ENCODE results near the gene ELAC2. TPM values are rescaled to one million over a fixed set of nuclear protein-coding genes. Genes with fewer than 3 reads are reported as not detected.

The ELAC2 gene
- total and polyA plus RNA-seq, 10 of the 15 experiments (the other 5 are each of a cell fraction or from before 2014, with no cell fraction given), result 5.1 to 146 (median 79.4) TPM

GRCh38 chr17:12973496-12974004, 44.3 kb downstream of the ELAC2 start (continued):
- TF ChIP-seq, protein P1, sequence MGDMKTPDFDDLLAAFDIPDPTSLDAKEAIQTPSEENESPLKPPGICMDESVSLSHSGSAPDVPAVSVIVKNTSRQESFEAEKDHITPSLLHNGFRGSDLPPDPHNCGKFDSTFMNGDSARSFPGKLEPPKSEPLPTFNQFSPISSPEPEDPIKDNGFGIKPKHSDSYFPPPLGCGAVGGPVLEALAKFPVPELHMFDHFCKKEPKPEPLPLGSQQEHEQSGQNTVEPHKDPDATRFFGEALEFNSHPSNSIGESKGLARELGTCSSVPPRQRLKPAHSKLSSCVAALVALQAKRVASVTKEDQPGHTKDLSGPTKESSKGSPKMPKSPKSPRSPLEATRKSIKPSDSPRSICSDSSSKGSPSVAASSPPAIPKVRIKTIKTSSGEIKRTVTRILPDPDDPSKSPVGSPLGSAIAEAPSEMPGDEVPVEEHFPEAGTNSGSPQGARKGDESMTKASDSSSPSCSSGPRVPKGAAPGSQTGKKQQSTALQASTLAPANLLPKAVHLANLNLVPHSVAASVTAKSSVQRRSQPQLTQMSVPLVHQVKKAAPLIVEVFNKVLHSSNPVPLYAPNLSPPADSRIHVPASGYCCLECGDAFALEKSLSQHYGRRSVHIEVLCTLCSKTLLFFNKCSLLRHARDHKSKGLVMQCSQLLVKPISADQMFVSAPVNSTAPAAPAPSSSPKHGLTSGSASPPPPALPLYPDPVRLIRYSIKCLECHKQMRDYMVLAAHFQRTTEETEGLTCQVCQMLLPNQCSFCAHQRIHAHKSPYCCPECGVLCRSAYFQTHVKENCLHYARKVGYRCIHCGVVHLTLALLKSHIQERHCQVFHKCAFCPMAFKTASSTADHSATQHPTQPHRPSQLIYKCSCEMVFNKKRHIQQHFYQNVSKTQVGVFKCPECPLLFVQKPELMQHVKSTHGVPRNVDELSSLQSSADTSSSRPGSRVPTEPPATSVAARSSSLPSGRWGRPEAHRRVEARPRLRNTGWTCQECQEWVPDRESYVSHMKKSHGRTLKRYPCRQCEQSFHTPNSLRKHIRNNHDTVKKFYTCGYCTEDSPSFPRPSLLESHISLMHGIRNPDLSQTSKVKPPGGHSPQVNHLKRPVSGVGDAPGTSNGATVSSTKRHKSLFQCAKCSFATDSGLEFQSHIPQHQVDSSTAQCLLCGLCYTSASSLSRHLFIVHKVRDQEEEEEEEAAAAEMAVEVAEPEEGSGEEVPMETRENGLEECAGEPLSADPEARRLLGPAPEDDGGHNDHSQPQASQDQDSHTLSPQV (IDR thresholded peaks at IDR 0.05), result no peak

DNA sequence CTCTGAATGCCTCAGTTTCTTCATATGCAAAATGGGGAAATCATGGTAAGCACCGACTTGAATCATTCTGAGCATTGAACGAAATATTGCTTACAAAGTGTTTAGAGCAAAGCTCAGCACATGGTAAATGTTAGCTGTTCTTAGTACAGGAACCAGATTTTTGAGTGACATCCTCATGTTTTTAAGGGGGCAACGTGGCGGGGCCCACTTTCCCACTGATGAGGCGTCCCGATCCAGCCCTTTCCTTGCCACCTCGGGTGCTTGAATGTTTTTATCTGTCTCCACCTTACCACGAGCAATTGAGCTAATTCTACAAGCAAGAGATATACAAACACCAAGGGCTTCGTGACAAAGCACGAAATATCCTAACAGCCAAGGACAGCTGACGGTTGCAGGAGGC, 49.9 kb downstream of the ELAC2 start:
- in situ Hi-C loops (cut with MboI), result no loop called here
- H3K4me3 ChIP-seq, result no peak overlapping the region
- 51% methylated on average over 11 of the region's 11 CpGs for WGBS (ENCODE audit: insufficient coverage, insufficient replicate concordance, low lambda C conversion rate, missing lambda C conversion rate)
- intact Hi-C loops (cut with micrococcal nuclease; ENCODE audit: unreplicated experiment), result no loop called here
- POLR2A ChIA-PET, result no interaction called here
- no peaks in the 10 kb centered on the region for H3K27me3 ChIP-seq (replicated peaks in 1 of 2; ENCODE audit: control insufficient read depth in 2 of 2, insufficient read depth in 2 of 2, low read length in 1 of 2)
- H3K27ac ChIP-seq (ENCODE audit: control insufficient read depth, insufficient read depth), result no peak overlapping the region
- no peaks in the 10 kb centered on the region for H3K4me1 ChIP-seq (ENCODE audit: control insufficient read depth, insufficient read depth, low read length)
- SMC1A ChIA-PET (ENCODE audit: uncharacterized antibody, unreplicated experiment), result no interaction called here
- TF ChIP-seq FOXM1 (IDR thresholded peaks at IDR 0.05; ENCODE audit: low read depth, low read length) (no peak), NFIC (IDR thresholded peaks at IDR 0.05; ENCODE audit: low read depth, low read length) (no peak), MXI1 (IDR thresholded peaks at IDR 0.05; ENCODE audit: low read depth, low read length) (no peak), SMC3 (IDR thresholded peaks at IDR 0.05; ENCODE audit: borderline replicate concordance, low read length) (no peak), CHD4 (IDR thresholded peaks at IDR 0.05) (no peak)
- TF ChIP-seq, protein P2, sequence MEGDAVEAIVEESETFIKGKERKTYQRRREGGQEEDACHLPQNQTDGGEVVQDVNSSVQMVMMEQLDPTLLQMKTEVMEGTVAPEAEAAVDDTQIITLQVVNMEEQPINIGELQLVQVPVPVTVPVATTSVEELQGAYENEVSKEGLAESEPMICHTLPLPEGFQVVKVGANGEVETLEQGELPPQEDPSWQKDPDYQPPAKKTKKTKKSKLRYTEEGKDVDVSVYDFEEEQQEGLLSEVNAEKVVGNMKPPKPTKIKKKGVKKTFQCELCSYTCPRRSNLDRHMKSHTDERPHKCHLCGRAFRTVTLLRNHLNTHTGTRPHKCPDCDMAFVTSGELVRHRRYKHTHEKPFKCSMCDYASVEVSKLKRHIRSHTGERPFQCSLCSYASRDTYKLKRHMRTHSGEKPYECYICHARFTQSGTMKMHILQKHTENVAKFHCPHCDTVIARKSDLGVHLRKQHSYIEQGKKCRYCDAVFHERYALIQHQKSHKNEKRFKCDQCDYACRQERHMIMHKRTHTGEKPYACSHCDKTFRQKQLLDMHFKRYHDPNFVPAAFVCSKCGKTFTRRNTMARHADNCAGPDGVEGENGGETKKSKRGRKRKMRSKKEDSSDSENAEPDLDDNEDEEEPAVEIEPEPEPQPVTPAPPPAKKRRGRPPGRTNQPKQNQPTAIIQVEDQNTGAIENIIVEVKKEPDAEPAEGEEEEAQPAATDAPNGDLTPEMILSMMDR (IDR thresholded peaks at IDR 0.05 in 2 of 3, conservative IDR thresholded peaks at IDR 0.05 in 1 of 3; ENCODE audit: control insufficient read depth in 2 of 3, extremely low read depth in 1 of 3, insufficient read depth in 1 of 3, low read depth in 3 of 3, low read length in 3 of 3), result no peak
- ATAC-seq (no peak), FAIRE-seq (no peak), DNase-seq (ENCODE audit: low read depth, low spot score) (no peak)
- RAD21 ChIA-PET (ENCODE audit: unreplicated experiment), result no interaction called here
- BruUV-seq (replicated peaks), result no TSS peak
- H3K9ac ChIP-seq (ENCODE audit: control insufficient read depth, insufficient read depth, low read length), result no peak overlapping the region
- CTCF ChIA-PET, result no interaction called here
- no peak overlapping the region for H2AFZ ChIP-seq (ENCODE audit: control insufficient read depth, low read depth, low read length)
- H3K4me2 ChIP-seq (ENCODE audit: control insufficient read depth, insufficient read depth), result no peak overlapping the region
- H4K20me1 ChIP-seq (ENCODE audit: control insufficient read depth, insufficient read depth), result no peaks in the 10 kb centered on the region
- H3K9me3 ChIP-seq (replicated peaks; ENCODE audit: control insufficient read depth, insufficient read depth, low read length), result no peaks in the 10 kb centered on the region
- H3K36me3 ChIP-seq (ENCODE audit: control insufficient read depth in 2 of 2, insufficient read depth in 2 of 2, low read length in 1 of 2), result no peaks in the 10 kb centered on the region
- H3K79me2 ChIP-seq (ENCODE audit: control insufficient read depth, insufficient read depth, low read length), result no peaks in the 10 kb centered on the region

Measured in GM12878 (cell line).